HG03280 (cell line): ENCODE results near the gene TGM4.
"Not testable (repeated sequence)": the region's sequence is repeated elsewhere in the genome, so short reads cannot be mapped to it uniquely, and the experiment has no call there.

Experiments used
- ATAC-seq: cut with Tn5 transposase; IDR thresholded peaks from one replicate; pipeline ENCODE4 v1.9.1; 2021; ENCODE audit warnings: mild to moderate bottlenecking, moderate library complexity; ENCODE audit not compliant: unreplicated experiment

The TGM4 gene

DNA sequence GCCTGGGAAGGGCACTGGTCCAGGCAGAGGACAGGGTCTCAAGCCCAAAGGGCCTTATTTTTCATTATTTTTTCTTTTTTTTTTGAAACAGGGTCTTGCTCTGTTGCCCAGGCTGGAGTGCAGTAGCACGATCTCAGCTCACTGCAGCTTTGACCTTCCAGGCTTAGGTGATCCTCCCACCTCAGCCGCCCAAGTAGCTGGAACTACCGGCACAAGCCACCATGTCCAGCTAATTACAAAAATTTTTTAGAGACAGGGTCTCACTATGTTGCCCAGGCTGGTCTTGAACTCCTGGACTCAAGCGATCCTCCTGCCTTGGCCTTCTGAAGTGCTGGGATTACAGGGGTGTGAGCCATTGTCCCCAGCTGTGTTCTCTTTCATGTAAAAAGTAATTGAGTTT lies 75.4 kb downstream of the TGM4 start:
- ATAC-seq: not testable (repeated sequence)

DNA sequence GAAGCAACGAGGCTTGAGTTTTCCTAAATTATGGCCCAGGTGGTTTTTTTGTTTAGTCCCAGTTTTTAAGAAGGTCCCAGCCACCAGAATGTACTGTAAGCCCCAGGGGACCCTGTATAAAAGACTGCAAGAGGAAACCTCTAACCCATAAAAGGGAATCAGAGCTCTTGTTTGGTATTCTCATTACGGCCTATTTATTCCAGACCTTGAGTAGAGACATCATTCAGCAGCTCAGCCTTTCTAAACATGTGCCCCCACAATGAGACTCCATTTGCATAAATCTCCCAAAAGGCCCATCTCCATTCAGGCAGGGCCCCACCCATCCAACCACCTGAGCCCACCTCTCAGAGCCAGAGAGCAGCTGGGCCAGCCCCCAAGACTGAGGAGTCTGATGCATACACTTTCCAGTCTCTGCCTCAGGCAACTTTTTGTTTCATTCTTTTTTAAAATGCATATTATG lies 75.9 kb downstream of the TGM4 start:
- ATAC-seq: no peak

GRCh38 chr3:44952689-44953088 lies 78.3 kb downstream of the TGM4 start:
- no peak for ATAC-seq

DNA sequence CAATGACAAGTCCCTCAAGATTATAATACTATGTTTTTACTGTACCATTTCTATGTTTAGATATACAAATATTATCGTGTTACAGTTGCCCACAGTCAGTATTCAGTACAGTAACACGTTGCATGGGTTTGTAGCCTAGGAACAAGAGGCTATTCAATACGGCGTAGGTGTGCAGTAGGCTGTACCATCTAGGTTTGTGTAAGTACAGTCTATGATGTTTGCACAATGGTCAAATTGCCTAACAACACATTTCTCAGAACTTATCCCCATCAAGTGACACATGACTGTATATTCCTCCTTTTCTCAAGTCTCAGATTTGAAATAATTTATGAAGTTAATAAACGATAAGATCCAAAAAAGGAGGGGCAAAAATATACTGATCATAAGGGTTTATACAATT lies 79.9 kb downstream of the TGM4 start:
- no peak for ATAC-seq

- no peak for ATAC-seq
Observed at GRCh38 chr3:44954962-44955361, 80.6 kb downstream of the TGM4 start.

DNA sequence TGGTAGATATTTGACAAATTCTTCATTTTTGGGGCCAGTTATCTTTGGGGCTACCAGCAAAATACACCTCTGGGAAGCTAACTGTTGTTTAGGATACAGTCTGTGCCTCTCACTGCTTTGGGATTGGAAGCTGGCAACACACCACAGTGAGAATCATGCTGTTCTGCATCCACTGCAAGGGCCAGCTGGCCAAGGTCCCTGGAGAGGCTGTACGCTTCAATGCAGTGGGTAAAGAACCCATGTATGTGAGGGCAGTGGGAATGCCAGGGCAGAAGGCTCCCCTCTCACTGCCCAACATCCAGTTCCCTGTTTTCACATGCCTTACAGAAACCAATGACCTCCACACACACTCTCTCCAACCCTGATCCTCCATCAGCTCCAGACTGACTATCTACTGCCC lies 81.5 kb downstream of the TGM4 start:
- ATAC-seq: no peak

GRCh38 chr3:44957986-44958385 lies 83.6 kb downstream of the TGM4 start:
- ATAC-seq: no peak

- ATAC-seq: no peak
Observed at GRCh38 chr3:44958386-44958785, 84.0 kb downstream of the TGM4 start.

GRCh38 chr3:44960387-44961026 lies 86.1 kb downstream of the TGM4 start:
- no peak for ATAC-seq

- ATAC-seq: no peak
Observed at GRCh38 chr3:44961888-44962287, 87.5 kb downstream of the TGM4 start.

DNA sequence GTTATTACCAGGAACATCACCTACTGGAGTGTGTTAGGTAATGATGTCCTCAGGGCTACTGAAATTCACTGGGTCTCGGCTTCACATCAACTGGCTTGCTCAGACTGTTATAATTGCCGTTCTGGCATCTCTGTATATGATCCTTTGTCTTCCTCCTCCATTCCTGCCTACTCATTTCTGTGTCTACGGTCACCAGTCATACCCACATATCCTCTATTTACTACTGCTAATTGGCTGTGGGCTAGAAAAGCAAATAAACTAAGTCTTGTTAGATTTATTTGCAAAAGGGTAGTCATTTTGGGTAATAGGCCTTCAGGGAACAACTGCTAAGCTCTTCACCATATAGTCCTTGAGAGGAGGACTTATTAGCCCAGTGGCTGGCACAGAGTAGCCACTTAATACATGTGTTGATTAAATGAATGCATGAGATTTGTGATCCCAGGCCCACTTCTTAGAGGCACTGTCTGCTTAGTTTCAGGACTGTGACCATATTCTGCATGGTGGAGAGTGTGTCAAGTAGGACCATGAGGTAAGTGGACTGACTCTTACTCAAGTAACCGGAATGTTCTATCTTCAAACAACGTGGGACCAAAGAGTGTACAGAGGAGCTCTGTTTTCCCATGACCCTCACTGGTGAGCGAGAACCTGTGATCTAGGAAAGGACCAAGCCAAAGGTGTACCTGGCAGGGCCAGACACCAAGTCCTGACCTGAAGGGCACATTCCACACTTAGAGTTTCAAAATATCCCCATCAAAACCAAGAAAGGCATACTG lies 88.4 kb downstream of the TGM4 start:
- no peak for ATAC-seq

GRCh38 chr3:44963571-44964325 lies 89.3 kb downstream of the TGM4 start:
- ATAC-seq: no peak
